Kidney (tissue), 14 donors: ENCODE results near the gene FNDC11. TPM values are rescaled to one million over a fixed set of nuclear protein-coding genes. Genes with fewer than 3 reads are reported as not detected.
"Not testable (repeated sequence)": the region's sequence is repeated elsewhere in the genome, so short reads cannot be mapped to it uniquely, and the experiment has no call there.

ENCODE experiments used
- DNase-seq, 5 donors: peaks; one replicate each; pipeline ENCODE4 v3.0.0-alpha.2; 2013 to 2020
- FAIRE-seq: peaks from 2 replicates; lab custom pipeline; 2012; peaks lifted over from hg19 to GRCh38; lab: Jason Lieb, UNC
- H3K27ac ChIP-seq, 2 donors: one replicate each; pipeline ENCODE4 v1.7.0; 2013; ENCODE audit warnings: low read depth in 2 of 2, low read length in 2 of 2, inconsistent platforms in 1 of 2
- H3K27me3 ChIP-seq: one replicate; pipeline ENCODE4 v1.7.1; 2013; ENCODE audit warnings: low read length, inconsistent platforms; ENCODE audit not compliant: control insufficient read depth, insufficient read depth
- H3K36me3 ChIP-seq, 3 donors: one replicate each; pipeline versions ENCODE4 v1.7.0 to v1.7.1; 2013; ENCODE audit warnings: low read length in 3 of 3, control low read depth in 1 of 3, inconsistent platforms in 1 of 3; ENCODE audit not compliant: insufficient read depth in 3 of 3, control insufficient read depth in 2 of 3
- H3K4me1 ChIP-seq, 3 donors: one replicate each; pipeline versions ENCODE4 v1.7.0 to v1.7.1; 2013; ENCODE audit warnings: low read length in 3 of 3, inconsistent platforms in 1 of 3, low read depth in 1 of 3; ENCODE audit not compliant: control insufficient read depth in 2 of 3, insufficient read depth in 2 of 3
- H3K4me3 ChIP-seq, 3 donors: one replicate each; pipeline versions ENCODE4 v1.7.0 to v1.8.1; 2013; ENCODE audit warnings: low read length in 3 of 3, control low read depth in 1 of 3, inconsistent platforms in 1 of 3
- H3K9ac ChIP-seq, 3 donors: one replicate each; pipeline versions ENCODE4 v1.7.0 to v1.7.1; 2013; ENCODE audit warnings: low read length in 3 of 3, control low read depth in 1 of 3, inconsistent platforms in 1 of 3
- H3K9me3 ChIP-seq, 3 donors: one replicate each; pipeline versions ENCODE4 v1.7.0 to v1.7.1; 2013; ENCODE audit warnings: low read length in 3 of 3, control low read depth in 1 of 3, inconsistent platforms in 1 of 3; ENCODE audit not compliant: control insufficient read depth in 2 of 3, insufficient read depth in 1 of 3
- intact Hi-C: fragments of 100-400 bp; cut with DNase I; formaldehyde crosslinking; loops from one replicate; pipeline ENCODE4 v1.11.1; 2022
- polyA plus RNA-seq: library from polyadenylated mRNA; stranded (reverse); fragments of 350-450 nt; fragmentation: Illumina TruSeq; extraction: RNeasy Lipid Tissue Mini Kit (QIAGEN cat#74804); gene quantifications from one replicate; pipeline ENCODE4 v1.2.3, GENCODE V29; 2014; ENCODE audit warnings: low read depth, low replicate concordance; ENCODE audit not compliant: insufficient read depth
- total RNA-seq: library from RNA; stranded (reverse); fragmentation: NEBNext Ultra II Directional; extraction: Animal tissue kit (Norgen Biotek cat#: 25700); gene quantifications from one replicate; pipeline ENCODE4 v1.2.1, GENCODE V29; 2021
- TF ChIP-seq, protein P1 (sequence below): IDR thresholded peaks from 3 replicates; pipeline ENCODE4 v1.5.1; 2012; ENCODE audit warnings: mild to moderate bottlenecking, moderate library complexity, borderline replicate concordance; ENCODE audit not compliant: insufficient read depth; ENCODE audit errors: extremely low read depth
- donor health status: control.
- donor health status: control.
- donor health status: control.
- donor health status: control.
- donor health status: control.
- donor health status: DM: yes; HTN: yes; CAD: no.
- donor health status: Normal renal cell carcinoma (clear cell type).

Gene FNDC11
- total and polyA plus RNA-seq, 2 donors from 2014 or later = 0.47 to 1.6 TPM

DNA sequence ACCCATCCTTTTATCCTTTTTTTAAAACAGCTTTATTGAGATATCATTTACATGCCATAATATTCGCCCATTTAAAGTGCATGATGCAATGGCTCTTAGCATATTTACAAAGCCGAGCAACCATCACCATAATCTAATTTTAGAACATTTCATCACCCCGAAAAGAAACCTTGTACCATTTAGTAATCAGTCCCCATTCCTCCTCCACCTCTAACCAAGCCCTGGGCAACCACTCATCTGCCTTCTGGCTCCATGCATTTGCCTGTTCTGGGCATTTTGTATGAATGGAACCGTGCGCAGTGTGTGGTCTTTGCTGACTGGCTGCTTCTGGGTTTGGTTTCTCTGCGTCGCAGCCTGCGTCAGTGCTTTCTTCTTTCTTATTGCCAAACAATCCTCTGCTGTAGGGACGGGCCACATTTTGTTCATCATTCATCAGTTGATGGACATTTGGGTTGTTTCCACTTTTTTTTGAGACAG is 44.8 kb upstream of the FNDC11 start:
- H3K27me3 ChIP-seq = no peaks in the 10 kb centered on the region
- peak in 1 of 5 donors; percentile 13 for DNase-seq
- H3K27ac ChIP-seq = no peak overlapping the region
- H3K4me3 ChIP-seq = no peak overlapping the region
- peaks cover 0 to 14% (median 0%) of the 10 kb centered on the region in 3 donors for H3K9me3 ChIP-seq
- H3K36me3 ChIP-seq = no peaks in the 10 kb centered on the region
- no peak overlapping the region for H3K9ac ChIP-seq
- H3K4me1 ChIP-seq = no peaks in the 10 kb centered on the region
- FAIRE-seq = no peak
- TF ChIP-seq, protein P1, sequence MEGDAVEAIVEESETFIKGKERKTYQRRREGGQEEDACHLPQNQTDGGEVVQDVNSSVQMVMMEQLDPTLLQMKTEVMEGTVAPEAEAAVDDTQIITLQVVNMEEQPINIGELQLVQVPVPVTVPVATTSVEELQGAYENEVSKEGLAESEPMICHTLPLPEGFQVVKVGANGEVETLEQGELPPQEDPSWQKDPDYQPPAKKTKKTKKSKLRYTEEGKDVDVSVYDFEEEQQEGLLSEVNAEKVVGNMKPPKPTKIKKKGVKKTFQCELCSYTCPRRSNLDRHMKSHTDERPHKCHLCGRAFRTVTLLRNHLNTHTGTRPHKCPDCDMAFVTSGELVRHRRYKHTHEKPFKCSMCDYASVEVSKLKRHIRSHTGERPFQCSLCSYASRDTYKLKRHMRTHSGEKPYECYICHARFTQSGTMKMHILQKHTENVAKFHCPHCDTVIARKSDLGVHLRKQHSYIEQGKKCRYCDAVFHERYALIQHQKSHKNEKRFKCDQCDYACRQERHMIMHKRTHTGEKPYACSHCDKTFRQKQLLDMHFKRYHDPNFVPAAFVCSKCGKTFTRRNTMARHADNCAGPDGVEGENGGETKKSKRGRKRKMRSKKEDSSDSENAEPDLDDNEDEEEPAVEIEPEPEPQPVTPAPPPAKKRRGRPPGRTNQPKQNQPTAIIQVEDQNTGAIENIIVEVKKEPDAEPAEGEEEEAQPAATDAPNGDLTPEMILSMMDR = no peak
- intact Hi-C loops = no loop called here

DNA sequence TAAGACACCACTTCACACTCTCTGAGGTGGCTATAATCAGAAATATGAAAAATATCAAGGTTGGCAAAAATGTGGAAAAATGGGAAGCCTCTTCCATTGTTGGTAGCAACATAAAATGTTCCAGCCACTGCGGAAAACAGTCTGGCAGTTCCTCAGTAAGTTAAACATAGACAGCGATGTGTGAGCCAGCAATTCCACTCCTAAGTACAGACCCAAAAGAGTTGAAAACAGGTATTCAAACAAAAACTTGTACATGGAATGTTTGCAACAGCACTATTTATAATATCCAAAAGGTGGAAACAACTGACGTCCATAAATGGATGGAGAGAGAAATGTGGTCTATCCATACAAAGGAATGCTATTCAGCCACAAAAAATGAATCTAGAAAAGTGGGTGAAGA is 40.8 kb upstream of the FNDC11 start:
- H3K9ac ChIP-seq = no peak overlapping the region

DNA sequence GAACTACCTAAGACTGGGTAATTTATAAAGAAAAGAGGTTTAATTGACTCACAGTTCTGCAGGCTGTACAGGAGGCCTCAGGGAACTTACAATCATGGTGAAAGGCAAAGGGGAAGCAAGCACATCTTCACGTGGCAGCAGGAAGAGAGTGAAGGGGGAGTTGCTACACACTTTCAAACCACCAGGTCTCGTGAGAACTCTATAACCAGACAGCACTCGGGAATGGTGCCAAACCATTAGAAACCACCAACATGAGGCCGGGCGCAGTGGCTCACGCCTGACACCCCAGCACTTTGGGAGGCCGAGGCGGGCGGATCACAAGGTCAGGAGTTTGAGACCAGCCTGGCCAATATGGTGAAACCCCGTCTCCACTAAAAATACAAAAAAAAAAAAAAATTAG is 39.4 kb upstream of the FNDC11 start:
- H3K36me3 ChIP-seq, FAIRE-seq, H3K27ac ChIP-seq, H3K9me3 ChIP-seq, H3K4me1 ChIP-seq, intact Hi-C loops, H3K4me3 ChIP-seq, H3K9ac ChIP-seq, H3K27me3 ChIP-seq: not testable (repeated sequence)
- DNase-seq = peak in 1 of 5 donors; percentile 39

More for the DNA sequence above, 40.8 kb upstream of the FNDC11 start:
- no peaks in the 10 kb centered on the region for H3K27me3 ChIP-seq
- intact Hi-C loops = no loop called here
- no peaks in the 10 kb centered on the region for H3K4me1 ChIP-seq
- H3K9me3 ChIP-seq = no peaks in the 10 kb centered on the region
- no peaks in the 10 kb centered on the region for H3K36me3 ChIP-seq
- DNase-seq = no peak
- no peak for FAIRE-seq
- TF ChIP-seq, protein P1 = no peak
- H3K27ac ChIP-seq = no peak overlapping the region
- H3K4me3 ChIP-seq = no peak overlapping the region

DNA sequence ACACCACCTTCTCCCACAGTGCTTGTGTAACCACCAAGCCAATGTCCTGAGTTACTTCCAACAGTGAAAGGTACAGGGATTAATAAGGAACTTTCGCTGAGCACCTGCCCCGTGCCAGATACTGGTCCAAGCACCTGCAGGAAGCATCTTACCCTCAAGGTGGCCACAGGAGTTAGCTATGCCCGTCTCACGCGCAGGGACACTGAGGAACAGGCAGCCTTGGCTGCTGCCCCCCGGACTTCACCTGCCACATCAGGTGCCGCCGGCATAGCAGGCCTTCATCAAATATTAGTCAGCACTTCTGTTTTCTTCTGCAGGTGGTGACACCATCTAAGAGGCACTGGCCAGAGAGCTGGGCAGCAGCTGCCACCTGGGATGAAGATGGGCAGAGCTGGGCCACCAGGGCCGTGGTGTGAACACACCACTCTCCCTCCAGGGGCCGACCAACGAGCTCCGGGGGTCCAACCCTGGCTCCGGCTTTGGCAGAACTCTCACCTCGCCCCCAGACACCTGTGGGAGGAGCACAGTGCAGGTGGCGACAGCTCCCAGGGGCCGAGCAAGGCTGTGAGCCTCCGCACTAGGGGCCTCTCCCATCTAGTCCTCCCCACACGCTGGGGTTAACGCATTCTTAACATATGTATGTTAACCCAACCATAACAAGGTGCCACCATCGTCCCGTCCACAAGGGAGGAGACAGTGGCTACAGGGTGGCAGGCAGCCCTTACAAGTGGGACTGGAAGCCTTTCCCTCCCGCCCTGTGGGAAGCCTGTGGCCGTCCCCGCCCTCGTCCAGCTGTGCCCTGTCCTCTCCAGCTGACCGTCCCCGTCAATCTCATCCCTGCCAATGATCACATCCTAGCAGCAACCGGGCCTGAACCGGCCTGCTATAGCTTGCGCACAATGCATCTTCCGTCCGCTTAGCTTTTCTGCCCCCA is 36.3 kb upstream of the FNDC11 start:
- intact Hi-C loops = no loop called here
- TF ChIP-seq, protein P1 = no peak
- H3K4me1 ChIP-seq = peaks cover 0 to 11% (median 0%) of the 10 kb centered on the region in 3 donors
- DNase-seq = peak in 1 of 5 donors; percentile 74
- H3K9me3 ChIP-seq = no peaks in the 10 kb centered on the region
- FAIRE-seq = no peak
- no peak overlapping the region for H3K4me3 ChIP-seq
- no peaks in the 10 kb centered on the region for H3K27me3 ChIP-seq
- H3K9ac ChIP-seq = no peak overlapping the region
- H3K36me3 ChIP-seq = no peaks in the 10 kb centered on the region
- no peak overlapping the region for H3K27ac ChIP-seq
